ENCODE measurements around the gene SLC5A1.

SLC5A1 gene

DNA sequence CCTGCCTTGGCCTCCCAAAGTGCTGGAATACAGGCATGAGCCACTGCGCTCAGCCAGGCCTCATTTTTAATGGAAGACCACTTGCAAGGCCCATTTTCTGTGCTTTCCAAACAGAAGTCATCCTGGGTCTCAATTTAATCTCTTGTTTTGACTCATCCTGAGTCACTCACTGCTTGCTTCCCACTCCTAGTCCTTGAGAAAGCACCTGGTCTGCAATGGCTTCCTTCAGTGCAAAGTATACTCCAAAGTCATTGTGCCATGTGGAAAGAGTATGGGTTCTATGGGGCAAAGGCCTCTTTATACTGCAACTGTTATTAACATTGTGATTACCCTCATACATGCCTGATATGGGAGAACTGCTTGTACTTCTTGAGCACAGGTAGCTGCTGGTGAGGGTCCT is 18.3 kb upstream of the SLC5A1 start:
- Histone ChIP-seq H3K9ac (no peak overlapping the region), H3K4me1 (ENCODE audit: low read depth, poor library complexity, severe bottlenecking) (peaks cover 7% of the 10 kb centered on the region), H3K27ac (no peak overlapping the region), H3K27me3 (ENCODE audit: insufficient read depth, low read depth) (no peaks in the 10 kb centered on the region), H2AFZ (ENCODE audit: low read depth) (no peak overlapping the region), H3K79me2 (ENCODE audit: insufficient read depth, low read depth) (no peaks in the 10 kb centered on the region), H3K4me2 (no peak overlapping the region), H3K4me3 (IDR thresholded peaks at IDR 0.05; ENCODE audit: insufficient read depth, low read depth, low read length) (no peak overlapping the region), H3K36me3 (ENCODE audit: insufficient read depth) (no peaks in the 10 kb centered on the region), H4K20me1 (ENCODE audit: insufficient read depth) (no peaks in the 10 kb centered on the region)
- TF ChIP-seq CTCF (conservative IDR thresholded peaks at IDR 0.05; ENCODE audit: low read depth, low read length), result no peak

DNA sequence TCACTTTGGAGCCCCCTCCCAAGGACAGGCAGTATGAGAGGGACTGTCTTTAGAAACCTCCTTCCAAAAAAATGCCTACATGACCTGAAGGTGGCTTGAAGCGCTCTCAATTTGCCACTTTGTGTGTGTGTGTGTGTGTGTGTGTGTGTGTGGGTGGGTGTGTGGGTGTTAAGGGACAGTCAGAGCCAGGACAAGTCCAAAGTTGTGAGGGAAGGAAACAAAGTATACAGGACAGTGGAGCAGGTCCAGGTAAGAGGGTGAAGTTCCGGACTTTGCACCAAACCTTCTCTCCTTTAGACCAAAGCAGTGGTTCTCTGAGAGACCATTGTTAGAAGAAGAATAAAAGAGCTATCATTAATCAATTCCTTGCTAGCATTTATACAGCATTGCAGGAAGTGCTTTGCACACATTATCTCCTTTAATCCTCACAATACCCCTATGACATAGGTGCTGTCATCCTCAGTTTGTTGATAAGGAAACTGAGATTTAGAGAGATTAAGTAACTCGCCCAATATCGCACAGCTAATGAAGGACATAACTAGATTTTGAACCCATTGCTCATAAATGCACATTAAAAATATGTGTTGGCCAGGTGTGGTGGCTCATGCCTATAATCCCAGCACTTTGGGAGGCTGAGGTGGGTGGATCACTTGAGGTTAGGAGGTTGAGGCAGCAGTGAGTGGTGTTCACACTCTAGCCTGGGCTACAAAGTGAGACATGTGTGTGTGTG is 12.4 kb upstream of the SLC5A1 start:
- Histone ChIP-seq H3K36me3 (ENCODE audit: insufficient read depth) (no peaks in the 10 kb centered on the region), H3K27me3 (ENCODE audit: insufficient read depth, low read depth) (no peaks in the 10 kb centered on the region), H2AFZ (ENCODE audit: low read depth) (no peak overlapping the region), H3K9ac (no peak overlapping the region), H3K4me1 (ENCODE audit: low read depth, poor library complexity, severe bottlenecking) (no peaks in the 10 kb centered on the region), H3K4me2 (no peak overlapping the region), H3K79me2 (ENCODE audit: insufficient read depth, low read depth) (no peaks in the 10 kb centered on the region), H3K4me3 (IDR thresholded peaks at IDR 0.05; ENCODE audit: insufficient read depth, low read depth, low read length) (no peak overlapping the region), H4K20me1 (ENCODE audit: insufficient read depth) (no peaks in the 10 kb centered on the region), H3K27ac (no peak overlapping the region)
- TF ChIP-seq CTCF (conservative IDR thresholded peaks at IDR 0.05; ENCODE audit: low read depth, low read length), result no peak

- Histone ChIP-seq H3K27ac (no peak overlapping the region), H3K79me2 (ENCODE audit: insufficient read depth, low read depth) (no peaks in the 10 kb centered on the region), H3K36me3 (ENCODE audit: insufficient read depth) (no peaks in the 10 kb centered on the region), H3K4me3 (IDR thresholded peaks at IDR 0.05; ENCODE audit: insufficient read depth, low read depth, low read length) (no peak overlapping the region), H3K4me2 (no peak overlapping the region), H2AFZ (ENCODE audit: low read depth) (no peak overlapping the region), H3K4me1 (ENCODE audit: low read depth, poor library complexity, severe bottlenecking) (no peaks in the 10 kb centered on the region), H4K20me1 (ENCODE audit: insufficient read depth) (no peaks in the 10 kb centered on the region), H3K27me3 (ENCODE audit: insufficient read depth, low read depth) (no peaks in the 10 kb centered on the region), H3K9ac (no peak overlapping the region)
- no peak for TF ChIP-seq CTCF (conservative IDR thresholded peaks at IDR 0.05; ENCODE audit: low read depth, low read length)
These were observed 11.6 kb upstream of the SLC5A1 start for GRCh38 chr22:32031466-32031865.

- no peaks in the 10 kb centered on the region for H3K27me3 ChIP-seq (ENCODE audit: insufficient read depth, low read depth)
- no peaks in the 10 kb centered on the region for H4K20me1 ChIP-seq (ENCODE audit: insufficient read depth)
- H2AFZ ChIP-seq (ENCODE audit: low read depth), result no peak overlapping the region
- H3K27ac ChIP-seq, result no peak overlapping the region
- H3K4me1 ChIP-seq (ENCODE audit: low read depth, poor library complexity, severe bottlenecking), result no peaks in the 10 kb centered on the region
- no peak overlapping the region for H3K9ac ChIP-seq
- no peak overlapping the region for H3K4me2 ChIP-seq
- H3K4me3 ChIP-seq (IDR thresholded peaks at IDR 0.05; ENCODE audit: insufficient read depth, low read depth, low read length), result no peak overlapping the region
- H3K79me2 ChIP-seq (ENCODE audit: insufficient read depth, low read depth), result no peaks in the 10 kb centered on the region
- H3K36me3 ChIP-seq (ENCODE audit: insufficient read depth), result no peaks in the 10 kb centered on the region
- no peak for TF ChIP-seq CTCF (conservative IDR thresholded peaks at IDR 0.05; ENCODE audit: low read depth, low read length)
These were observed 8.8 kb upstream of the SLC5A1 start for GRCh38 chr22:32034275-32034674.

Measured in KMS-11 (cell line).